Fibroblast of lung (primary cell): ENCODE results near the gene IGSF6. TPM values are rescaled to one million over a fixed set of nuclear protein-coding genes. Genes with fewer than 3 reads are reported as not detected.

Source experiments
- DNase-seq, 2 donors: peaks; one replicate each; pipeline versions ENCODE4 v3.0.0 to v3.0.0-alpha.2; 2010; ENCODE audit warnings: low read depth in 2 of 2
- H2AFZ ChIP-seq: 2 replicates; pipeline ENCODE4 v1.5.1; 2012; ENCODE audit warnings: low read length, control low read depth, inconsistent platforms
- H3K27ac ChIP-seq: 2 replicates; pipeline ENCODE4 v1.5.1; 2011; ENCODE audit warnings: low read length, control low read depth; ENCODE audit not compliant: insufficient read depth
- H3K27me3 ChIP-seq: 2 replicates; pipeline ENCODE4 v1.5.1; 2011; ENCODE audit warnings: mild to moderate bottlenecking, low read length; ENCODE audit not compliant: control insufficient read depth, insufficient read depth
- H3K36me3 ChIP-seq: 2 replicates; pipeline ENCODE4 v1.5.1; 2011; ENCODE audit warnings: low read length; ENCODE audit not compliant: control insufficient read depth, insufficient read depth
- H3K4me1 ChIP-seq: 2 replicates; pipeline ENCODE4 v1.5.1; 2011; ENCODE audit warnings: low read length; ENCODE audit not compliant: control insufficient read depth, insufficient read depth; ENCODE audit errors: extremely low read depth
- H3K4me2 ChIP-seq: 2 replicates; pipeline ENCODE4 v1.5.1; 2011; ENCODE audit warnings: low read length, control low read depth; ENCODE audit not compliant: insufficient read depth; ENCODE audit errors: extremely low read depth
- H3K4me3 ChIP-seq, 4 experiments: fragments of 200-600 bp in 1 of 4; sonication (generic) in 1 of 4; replicated peaks in 1 of 4; 2 replicates each; pipeline ENCODE4 v1.5.1; 2011 to 2016; ENCODE audit warnings: low read length in 4 of 4, low read depth in 3 of 4, mild to moderate bottlenecking in 3 of 4, control low read depth in 2 of 4, inconsistent platforms in 1 of 4, mixed read lengths in 1 of 4; ENCODE audit not compliant: insufficient read depth in 1 of 4; ENCODE audit errors: control extremely low read depth in 1 of 4
- H3K79me2 ChIP-seq: 2 replicates; pipeline ENCODE4 v1.5.1; 2012; ENCODE audit warnings: mild to moderate bottlenecking, low read length, inconsistent platforms; ENCODE audit not compliant: control insufficient read depth, insufficient read depth
- H3K9ac ChIP-seq: 2 replicates; pipeline ENCODE4 v1.5.1; 2011; ENCODE audit warnings: mild to moderate bottlenecking, low read length, control low read depth; ENCODE audit not compliant: insufficient read depth
- H3K9me3 ChIP-seq: 2 replicates; pipeline ENCODE4 v1.5.1; 2012; ENCODE audit warnings: low read depth, low read length; ENCODE audit not compliant: control insufficient read depth, insufficient read depth
- H4K20me1 ChIP-seq: 2 replicates; pipeline ENCODE4 v1.5.1; 2011; ENCODE audit warnings: low read length; ENCODE audit not compliant: control insufficient read depth, insufficient read depth; ENCODE audit errors: extremely low read depth
- CTCF ChIP-seq, 2 donors: IDR thresholded peaks in 1 of 2; conservative IDR thresholded peaks in 1 of 2; 1 replicate in 1 of 2; 2 replicates in 1 of 2; pipeline ENCODE4 v1.5.1; 2011 to 2012; ENCODE audit warnings: low read length in 2 of 2, control low read depth in 1 of 2, inconsistent platforms in 1 of 2, low read depth in 1 of 2, mild to moderate bottlenecking in 1 of 2
- EZH2 ChIP-seq: IDR thresholded peaks from 2 replicates; pipeline ENCODE4 v1.5.1; 2012; ENCODE audit warnings: low read length, control low read depth, mild to moderate bottlenecking; ENCODE audit errors: missing control alignments
- polyA plus RNA-seq, 2 donors: library from polyadenylated mRNA; depleted of rRNA in 1 of 2; stranded (reverse) in 1 of 2; unstranded in 1 of 2; fragments of >200 nt; gene quantifications; 2 replicates each; pipeline ENCODE4 v1.2.1, GENCODE V29; 2011 to 2012; ENCODE audit warnings: missing spikeins in 1 of 2
- total RNA-seq: library from RNA; depleted of rRNA; stranded (reverse); fragments of >200 nt; gene quantifications from 2 replicates; pipeline ENCODE4 v1.2.1, GENCODE V29; 2014

IGSF6 gene
- total and polyA plus RNA-seq, 2 donors (not counting 1 experiment from before 2014, with no cell fraction given) = not detected

GRCh38 chr16:21645261-21645721 lies 7.1 kb downstream of the IGSF6 start:
- Histone ChIP-seq H3K27ac (peak overlapping the region; percentile 52), H3K4me1 (no peaks in the 10 kb centered on the region), H3K79me2 (peaks cover 6% of the 10 kb centered on the region), H2AFZ (no peak overlapping the region), H3K9ac (no peak overlapping the region), H3K4me2 (peak overlapping the region; percentile 85), H3K27me3 (no peaks in the 10 kb centered on the region), H4K20me1 (no peaks in the 10 kb centered on the region), H3K36me3 (peaks cover 2% of the 10 kb centered on the region), H3K9me3 (no peaks in the 10 kb centered on the region), H3K4me3 (peak overlapping the region; percentile 17 to 42 (median 20))
- TF ChIP-seq CTCF (conservative IDR thresholded peaks at IDR 0.05 in 1 of 2, IDR thresholded peaks at IDR 0.05 in 1 of 2; ENCODE audit: low read depth in 1 of 2, low read length in 2 of 2) (no peak), EZH2 (no peak)
- peak in 1 of 2 donors; percentile 47 for DNase-seq

- TF ChIP-seq EZH2 (no peak), CTCF (conservative IDR thresholded peaks at IDR 0.05 in 1 of 2, IDR thresholded peaks at IDR 0.05 in 1 of 2; ENCODE audit: low read depth in 1 of 2, low read length in 2 of 2) (no peak)
- H3K9ac ChIP-seq = no peak overlapping the region
Measured at GRCh38 chr16:21644674-21645073, 7.7 kb downstream of the IGSF6 start.

GRCh38 chr16:21643785-21644184 lies 8.6 kb downstream of the IGSF6 start:
- H3K36me3 ChIP-seq = peaks cover 2% of the 10 kb centered on the region
- H2AFZ ChIP-seq = no peak overlapping the region
- no peak overlapping the region for H3K4me3 ChIP-seq
- no peaks in the 10 kb centered on the region for H4K20me1 ChIP-seq
- TF ChIP-seq EZH2 (no peak), CTCF (conservative IDR thresholded peaks at IDR 0.05 in 1 of 2, IDR thresholded peaks at IDR 0.05 in 1 of 2; ENCODE audit: low read depth in 1 of 2, low read length in 2 of 2) (no peak)
- DNase-seq = no peak
- H3K79me2 ChIP-seq = peaks cover 8% of the 10 kb centered on the region
- no peaks in the 10 kb centered on the region for H3K27me3 ChIP-seq
- no peaks in the 10 kb centered on the region for H3K4me1 ChIP-seq
- H3K9me3 ChIP-seq = no peaks in the 10 kb centered on the region
- H3K4me2 ChIP-seq = no peak overlapping the region
- H3K9ac ChIP-seq = no peak overlapping the region
- no peak overlapping the region for H3K27ac ChIP-seq

More at GRCh38 chr16:21644674-21645073, 7.7 kb downstream of the IGSF6 start:
- Histone ChIP-seq H3K4me2 (no peak overlapping the region), H4K20me1 (no peaks in the 10 kb centered on the region), H3K9me3 (no peaks in the 10 kb centered on the region), H3K4me1 (no peaks in the 10 kb centered on the region), H3K27me3 (no peaks in the 10 kb centered on the region), H3K4me3 (no peak overlapping the region), H2AFZ (no peak overlapping the region), H3K79me2 (peaks cover 6% of the 10 kb centered on the region), H3K27ac (no peak overlapping the region), H3K36me3 (peaks cover 2% of the 10 kb centered on the region)
- DNase-seq = no peak
